Body of pancreas (tissue), 4 donors: ENCODE results near the gene EXOSC2.

Experiments used
- CTCF ChIP-seq, 7 experiments: fragments of 450-650 bp in 4 of 7; fragments of 200-600 bp in 3 of 7; sonication (generic) in 3 of 7; IDR thresholded peaks; one replicate each; pipeline ENCODE4 v1.5.1; 2016 to 2019; ENCODE audit warnings: antibody characterized with exemption in 7 of 7
- POLR2A ChIP-seq, 3 donors: fragments of 450-650 bp; IDR thresholded peaks; one replicate each; pipeline ENCODE4 v1.6.1; 2016; ENCODE audit warnings: antibody characterized with exemption in 3 of 3, mild to moderate bottlenecking in 2 of 3

DNA sequence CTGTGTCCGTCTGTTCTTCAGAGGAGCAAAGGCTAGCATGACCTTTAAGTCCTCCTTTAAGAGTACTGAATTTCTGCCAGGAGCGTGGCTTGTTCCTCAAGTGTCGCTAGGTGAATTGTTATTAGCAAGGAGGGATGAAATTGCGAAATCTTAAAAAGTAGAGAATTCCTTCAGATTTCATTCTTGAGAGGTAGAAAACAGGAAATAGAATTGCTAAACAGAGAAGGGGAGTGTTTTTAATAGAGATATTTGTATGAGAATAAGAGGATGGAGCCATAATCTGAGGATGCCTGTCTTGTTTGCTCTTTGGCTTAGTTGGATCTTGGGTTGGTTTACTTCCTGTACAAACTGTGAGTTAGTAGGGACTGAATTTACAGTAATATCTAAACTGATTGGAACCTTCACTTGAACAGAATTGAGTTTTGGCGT lies 39.2 kb downstream of the EXOSC2 start:
- TF ChIP-seq CTCF (IDR thresholded peaks at IDR 0.05) (no peak), POLR2A (IDR thresholded peaks at IDR 0.05) (no peak)
